ENCODE results near the gene RAB34.

The RAB34 gene

GRCh38 chr17:28684963-28685362, 32.7 kb downstream of the RAB34 start:
- no peak for DNase-seq (ENCODE audit: low spot score)

- no peak for DNase-seq (ENCODE audit: low spot score)
Observed at GRCh38 chr17:28682655-28683054, 35.0 kb downstream of the RAB34 start.

GRCh38 chr17:28675980-28676379, 41.7 kb downstream of the RAB34 start:
- DNase-seq (ENCODE audit: low spot score), result no peak

- no peak for DNase-seq (ENCODE audit: low spot score)
Observed at GRCh38 chr17:28675490-28675889, 42.2 kb downstream of the RAB34 start.

GRCh38 chr17:28669918-28670317, 47.8 kb downstream of the RAB34 start:
- DNase-seq (ENCODE audit: low spot score), result no peak

- DNase-seq (ENCODE audit: low spot score), result no peak
Observed at GRCh38 chr17:28667870-28668269, 49.8 kb downstream of the RAB34 start.

- no peak for DNase-seq (ENCODE audit: low spot score)
Observed at GRCh38 chr17:28665994-28666393, 51.7 kb downstream of the RAB34 start.

Data from AG20443 (cell line).